Loucy (cell line): Measurements from ENCODE around the gene CYP1B1.

Experiments
- CTCF ChIP-seq: fragments of 200-600 bp; sonication (generic); conservative IDR thresholded peaks from 2 replicates; pipeline ENCODE4 v1.5.1; 2014; ENCODE audit warnings: mild to moderate bottlenecking, antibody characterized with exemption, low read length
- EZH2phosphoT487 ChIP-seq: fragments of 200-600 bp; IDR thresholded peaks from 2 replicates; pipeline ENCODE4 v1.6.1; 2018; ENCODE audit warnings: antibody characterized with exemption, mild to moderate bottlenecking, moderate library complexity, borderline replicate concordance

- TF ChIP-seq CTCF, result no peak
- TF ChIP-seq EZH2phosphoT487, result no peak
Observed at GRCh38 chr2:38076152-38076709, 280 bp upstream of the CYP1B1 start.
